CD4-positive, alpha-beta T cell (primary cell): ENCODE data around the gene FOXO3. TPM values are rescaled to one million over a fixed set of nuclear protein-coding genes. Genes with fewer than 3 reads are reported as not detected.
"Not testable (repeated sequence)": the region's sequence is repeated elsewhere in the genome, so short reads cannot be mapped to it uniquely, and the experiment has no call there.

Experiments used
- ATAC-seq: fragments of 200-7000 bp; cut with Tn5 transposase; one replicate; pipeline ENCODE4 v1.10.0; 2022; ENCODE audit warnings: mild to moderate bottlenecking; ENCODE audit not compliant: poor library complexity
- CTCF ChIA-PET: fragments of 350-600 bp; sonication (Branson Sonifier 250); formaldehyde crosslinking; loops from one replicate; lab custom pipeline; 2021; ENCODE audit warnings: antibody characterized with exemption, inconsistent platforms; lab: Charles Lee
- POLR2A ChIA-PET: fragments of 350-600 bp; sonication (Branson Sonifier 250); formaldehyde crosslinking; loops from one replicate; lab custom pipeline; 2021; ENCODE audit warnings: antibody characterized with exemption, inconsistent platforms; lab: Charles Lee
- DNase-seq, 14 experiments: peaks; one replicate each; pipeline ENCODE4 v3.0.0-alpha.2; 2013 to 2020; ENCODE audit warnings: mixed read lengths in 2 of 14
- H3K27ac ChIP-seq, 2 donors: one replicate each; pipeline versions ENCODE4 v1.5.1 to v1.7.0; 2013; ENCODE audit warnings: low read length in 2 of 2, low read depth in 1 of 2, mild to moderate bottlenecking in 1 of 2
- H3K27me3 ChIP-seq, 2 experiments: 1 replicate in 1 of 2; 2 replicates in 1 of 2; pipeline versions ENCODE4 v1.6.1 to v1.7.0; 2013; ENCODE audit warnings: low read length in 2 of 2, control low read depth in 1 of 2, mild to moderate bottlenecking in 1 of 2, moderate library complexity in 1 of 2; ENCODE audit not compliant: insufficient read depth in 2 of 2, control insufficient read depth in 1 of 2
- H3K36me3 ChIP-seq: one replicate; pipeline ENCODE4 v1.6.1; 2013; ENCODE audit warnings: low read length, control low read depth; ENCODE audit not compliant: insufficient read depth
- H3K4me1 ChIP-seq: one replicate; pipeline ENCODE4 v1.6.1; 2013; ENCODE audit warnings: low read length, control low read depth; ENCODE audit not compliant: insufficient read depth
- H3K4me3 ChIP-seq: one replicate; pipeline ENCODE4 v1.5.1; 2013; ENCODE audit warnings: mild to moderate bottlenecking, low read length, moderate library complexity
- H3K9me3 ChIP-seq, 2 experiments: 1 replicate in 1 of 2; 2 replicates in 1 of 2; pipeline versions ENCODE4 v1.6.1 to v1.7.0; 2013; ENCODE audit warnings: low read length in 2 of 2, mild to moderate bottlenecking in 2 of 2, control low read depth in 1 of 2, moderate library complexity in 1 of 2; ENCODE audit not compliant: control insufficient read depth in 1 of 2, insufficient read depth in 1 of 2
- H3K27ac Mint-ChIP-seq: one replicate; pipeline ENCODE4 v1.8.0; 2020; ENCODE audit warnings: mixed read lengths
- H3K27me3 Mint-ChIP-seq: one replicate; pipeline ENCODE4 v1.8.0; 2021; ENCODE audit warnings: mixed read lengths
- H3K36me3 Mint-ChIP-seq: one replicate; pipeline ENCODE4 v1.8.0; 2021; ENCODE audit warnings: low read depth, mixed read lengths
- H3K4me1 Mint-ChIP-seq: one replicate; pipeline ENCODE4 v1.8.0; 2021; ENCODE audit warnings: low read depth, mixed read lengths
- H3K4me3 Mint-ChIP-seq: one replicate; pipeline ENCODE4 v1.8.0; 2020; ENCODE audit warnings: mild to moderate bottlenecking, mixed read lengths
- H3K9me3 Mint-ChIP-seq: one replicate; pipeline ENCODE4 v1.8.0; 2020; ENCODE audit warnings: mixed read lengths
- intact Hi-C, 2 experiments: fragments of 100-400 bp; cut with DNase I in 1 of 2; cut with micrococcal nuclease in 1 of 2; formaldehyde crosslinking; loops; one replicate each; pipeline versions ENCODE4 v1.15.1 to v1.9.0; 2023 to 2025; cut with DNase I, micrococcal nuclease
- total RNA-seq, 174 experiments: library from RNA in 2 of 174; stranded (reverse) in 2 of 174; gene quantifications; one replicate each; pipeline ENCODE4 v1.2.3 and lab custom pipeline; 2021 to 2026
- TF ChIP-seq, protein P1 (sequence below): fragments of 200-600 bp; IDR thresholded peaks from one replicate; pipeline ENCODE4 v1.8.0; 2022; ENCODE audit warnings: antibody characterized with exemption, mild to moderate bottlenecking

FOXO3 gene
- total RNA-seq, 2 experiments from 2014 or later = 24.3 to 25.3 TPM

DNA sequence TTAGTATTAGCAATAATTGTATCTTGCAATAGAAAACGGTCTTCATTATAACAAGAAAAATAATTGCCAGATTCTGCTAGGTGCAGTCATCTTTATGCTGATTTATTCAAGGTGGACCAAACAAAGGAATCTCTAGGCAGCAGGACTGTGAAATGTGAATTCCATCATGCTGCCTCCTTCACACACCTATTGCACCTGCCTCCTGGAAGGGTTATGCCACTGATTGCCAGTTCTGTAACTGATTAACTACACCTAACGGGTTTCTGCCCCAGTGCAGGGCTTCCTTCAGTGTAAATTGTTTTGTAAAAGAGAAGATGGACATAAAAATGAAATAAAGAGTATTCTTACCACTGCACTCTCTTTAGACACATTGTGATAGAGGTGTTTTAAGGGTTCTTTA is 96.1 kb downstream of the FOXO3 start:
- no peaks in the 10 kb centered on the region for H3K27me3 Mint-ChIP-seq
- H3K36me3 Mint-ChIP-seq = no peaks in the 10 kb centered on the region
- H3K9me3 Mint-ChIP-seq = no peaks in the 10 kb centered on the region
- ATAC-seq (no peak), DNase-seq (no peak)
- Histone ChIP-seq H3K36me3 (no peaks in the 10 kb centered on the region), H3K27ac (no peak overlapping the region), H3K27me3 (no peaks in the 10 kb centered on the region), H3K4me1 (peaks cover 15% of the 10 kb centered on the region), H3K9me3 (no peaks in the 10 kb centered on the region), H3K4me3 (no peak overlapping the region)
- TF ChIP-seq, protein P1, sequence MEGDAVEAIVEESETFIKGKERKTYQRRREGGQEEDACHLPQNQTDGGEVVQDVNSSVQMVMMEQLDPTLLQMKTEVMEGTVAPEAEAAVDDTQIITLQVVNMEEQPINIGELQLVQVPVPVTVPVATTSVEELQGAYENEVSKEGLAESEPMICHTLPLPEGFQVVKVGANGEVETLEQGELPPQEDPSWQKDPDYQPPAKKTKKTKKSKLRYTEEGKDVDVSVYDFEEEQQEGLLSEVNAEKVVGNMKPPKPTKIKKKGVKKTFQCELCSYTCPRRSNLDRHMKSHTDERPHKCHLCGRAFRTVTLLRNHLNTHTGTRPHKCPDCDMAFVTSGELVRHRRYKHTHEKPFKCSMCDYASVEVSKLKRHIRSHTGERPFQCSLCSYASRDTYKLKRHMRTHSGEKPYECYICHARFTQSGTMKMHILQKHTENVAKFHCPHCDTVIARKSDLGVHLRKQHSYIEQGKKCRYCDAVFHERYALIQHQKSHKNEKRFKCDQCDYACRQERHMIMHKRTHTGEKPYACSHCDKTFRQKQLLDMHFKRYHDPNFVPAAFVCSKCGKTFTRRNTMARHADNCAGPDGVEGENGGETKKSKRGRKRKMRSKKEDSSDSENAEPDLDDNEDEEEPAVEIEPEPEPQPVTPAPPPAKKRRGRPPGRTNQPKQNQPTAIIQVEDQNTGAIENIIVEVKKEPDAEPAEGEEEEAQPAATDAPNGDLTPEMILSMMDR = no peak
- H3K4me3 Mint-ChIP-seq = no peak overlapping the region
- no peak overlapping the region for H3K27ac Mint-ChIP-seq
- ChIA-PET CTCF (no interaction called here), POLR2A (no interaction called here)
- peaks cover 32% of the 10 kb centered on the region for H3K4me1 Mint-ChIP-seq
- intact Hi-C loops = no loop called here

DNA sequence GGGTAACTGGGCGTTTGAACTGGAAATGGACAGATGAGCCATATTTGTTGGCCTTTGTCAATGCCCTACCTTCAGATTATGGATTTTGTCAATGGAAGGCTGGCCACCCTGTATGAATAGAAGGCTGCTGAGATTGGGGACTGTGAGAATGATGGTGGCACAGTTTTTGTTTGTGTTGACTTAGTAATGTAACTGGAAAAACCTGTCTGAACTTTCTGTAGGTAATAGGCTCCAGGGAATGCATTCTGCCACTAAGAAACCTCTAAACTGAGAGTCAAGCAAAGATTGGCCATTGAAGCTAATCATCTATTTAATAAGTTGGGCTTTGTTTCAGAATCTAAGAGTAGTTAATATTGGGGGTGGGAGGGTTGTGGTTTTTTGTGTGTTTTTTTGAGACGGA is 97.5 kb downstream of the FOXO3 start:
- H3K27ac Mint-ChIP-seq = no peak overlapping the region

DNA sequence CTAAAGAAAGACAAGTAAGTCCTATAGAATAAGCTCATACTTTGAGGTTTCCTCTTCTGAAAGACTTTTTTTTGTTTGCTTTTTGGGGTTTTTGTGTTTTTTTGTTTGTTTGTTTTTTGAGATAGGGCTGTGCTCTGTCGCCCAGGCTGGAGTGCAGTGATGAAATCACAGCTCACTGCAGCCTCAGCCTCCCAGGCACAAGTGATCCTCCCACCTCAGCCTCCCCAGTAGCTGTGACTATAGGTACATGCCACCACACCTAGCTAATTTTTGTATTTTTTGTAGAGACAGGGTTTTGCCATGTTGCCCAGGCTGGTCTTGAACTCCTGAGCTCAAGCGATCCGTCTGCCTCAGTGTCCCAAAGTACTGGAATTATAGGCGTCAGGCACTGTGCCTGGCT is 98.1 kb downstream of the FOXO3 start:
- H3K27me3 Mint-ChIP-seq, DNase-seq, H3K27ac Mint-ChIP-seq, H3K4me3 Mint-ChIP-seq, H3K27me3 ChIP-seq, H3K4me1 ChIP-seq, ATAC-seq, H3K4me3 ChIP-seq, H3K9me3 ChIP-seq, H3K27ac ChIP-seq, intact Hi-C loops, H3K36me3 ChIP-seq, H3K9me3 Mint-ChIP-seq, POLR2A ChIA-PET, CTCF ChIA-PET: not testable (repeated sequence)
- H3K36me3 Mint-ChIP-seq = peaks cover 16% of the 10 kb centered on the region
- H3K4me1 Mint-ChIP-seq = peaks cover 12% of the 10 kb centered on the region

More for the DNA sequence above, 97.5 kb downstream of the FOXO3 start:
- no peak overlapping the region for H3K27ac ChIP-seq
- H3K4me1 ChIP-seq = peaks cover 8% of the 10 kb centered on the region
- Mint-ChIP-seq H3K4me1 (peaks cover 18% of the 10 kb centered on the region), H3K4me3 (no peak overlapping the region), H3K9me3 (no peaks in the 10 kb centered on the region), H3K27me3 (no peaks in the 10 kb centered on the region), H3K36me3 (peaks cover 12% of the 10 kb centered on the region)
- no peaks in the 10 kb centered on the region for H3K36me3 ChIP-seq
- POLR2A ChIA-PET = no interaction called here
- CTCF ChIA-PET = no interaction called here
- no peak overlapping the region for H3K4me3 ChIP-seq
- TF ChIP-seq, protein P1 = no peak
- no peaks in the 10 kb centered on the region for H3K27me3 ChIP-seq
- no peaks in the 10 kb centered on the region for H3K9me3 ChIP-seq
- intact Hi-C loops = no loop called here
- ATAC-seq = no peak
- no peak for DNase-seq

DNA sequence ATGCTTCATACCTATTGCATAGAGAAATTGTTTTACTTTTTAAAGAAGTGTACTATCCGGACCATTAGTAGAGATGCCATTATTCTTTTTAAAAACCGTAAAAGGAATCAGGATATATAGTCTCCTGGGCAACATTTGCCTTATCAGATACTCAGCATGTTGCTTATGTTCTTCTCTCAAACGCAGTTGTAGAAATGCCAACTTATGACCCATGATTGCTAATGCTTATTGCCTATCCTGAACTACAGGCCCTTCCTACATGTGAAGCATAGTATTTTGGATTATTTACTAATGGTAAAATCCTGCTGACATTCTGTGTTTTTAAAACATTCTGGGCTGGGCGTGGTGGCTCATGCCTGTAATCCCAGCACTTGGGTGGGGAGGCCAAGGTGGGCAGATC is 99.5 kb downstream of the FOXO3 start:
- H3K4me3 Mint-ChIP-seq = no peak overlapping the region
- intact Hi-C loops = no loop called here
- CTCF ChIA-PET = no interaction called here
- H3K36me3 ChIP-seq = peaks cover 8% of the 10 kb centered on the region
- H3K4me3 ChIP-seq = no peak overlapping the region
- POLR2A ChIA-PET = no interaction called here
- H3K4me1 ChIP-seq = no peaks in the 10 kb centered on the region
- H3K27ac ChIP-seq = no peak overlapping the region
- H3K4me1 Mint-ChIP-seq = peaks cover 10% of the 10 kb centered on the region
- TF ChIP-seq, protein P1 = no peak
- DNase-seq (no peak), ATAC-seq (no peak)
- H3K9me3 ChIP-seq = no peaks in the 10 kb centered on the region
- no peaks in the 10 kb centered on the region for H3K27me3 Mint-ChIP-seq
- no peak overlapping the region for H3K27ac Mint-ChIP-seq
- no peaks in the 10 kb centered on the region for H3K27me3 ChIP-seq
- peaks cover 26% of the 10 kb centered on the region for H3K36me3 Mint-ChIP-seq
- no peaks in the 10 kb centered on the region for H3K9me3 Mint-ChIP-seq
